ENCODE measurements around the gene RBM19.

RBM19 gene

GRCh38 chr12:113879658-113880057, 86.5 kb downstream of the RBM19 start:
- no peak for DNase-seq (ENCODE audit: low spot score)

- DNase-seq (ENCODE audit: low spot score): no peak
Measured at GRCh38 chr12:113877607-113878006, 88.5 kb downstream of the RBM19 start.

- DNase-seq (ENCODE audit: low spot score): no peak
Measured at GRCh38 chr12:113876160-113876559, 90.0 kb downstream of the RBM19 start.

GRCh38 chr12:113875691-113876090, 90.4 kb downstream of the RBM19 start:
- DNase-seq (ENCODE audit: low spot score): no peak

GRCh38 chr12:113874999-113875561, 91.0 kb downstream of the RBM19 start:
- DNase-seq (ENCODE audit: low spot score): no peak

GRCh38 chr12:113874326-113874725, 91.8 kb downstream of the RBM19 start:
- no peak for DNase-seq (ENCODE audit: low spot score)

- no peak for DNase-seq (ENCODE audit: low spot score)
Measured at GRCh38 chr12:113873740-113874139, 92.4 kb downstream of the RBM19 start.

GRCh38 chr12:113870890-113871289, 95.2 kb downstream of the RBM19 start:
- no peak for DNase-seq (ENCODE audit: low spot score)

GRCh38 chr12:113870035-113870434, 96.1 kb downstream of the RBM19 start:
- no peak for DNase-seq (ENCODE audit: low spot score)

GRCh38 chr12:113868365-113868764, 97.8 kb downstream of the RBM19 start:
- no peak for DNase-seq (ENCODE audit: low spot score)

GRCh38 chr12:113867258-113867657, 98.9 kb downstream of the RBM19 start:
- DNase-seq (ENCODE audit: low spot score): no peak

GRCh38 chr12:113866496-113866895, 99.6 kb downstream of the RBM19 start:
- DNase-seq (ENCODE audit: low spot score): no peak

- no peak for DNase-seq (ENCODE audit: low spot score)
Measured at GRCh38 chr12:113863455-113863845, 102.7 kb downstream of the RBM19 start.

GRCh38 chr12:113862590-113863454, 103.3 kb downstream of the RBM19 start:
- DNase-seq (ENCODE audit: low spot score): no peak

GRCh38 chr12:113861708-113862312, 104.3 kb downstream of the RBM19 start:
- no peak for DNase-seq (ENCODE audit: low spot score)

- no peak for DNase-seq (ENCODE audit: low spot score)
Measured at GRCh38 chr12:113860950-113861349, 105.2 kb downstream of the RBM19 start.

- DNase-seq (ENCODE audit: low spot score): no peak
Measured at GRCh38 chr12:113860059-113860820, 105.9 kb downstream of the RBM19 start.

- DNase-seq (ENCODE audit: low spot score): no peak
Measured at GRCh38 chr12:113858841-113859386, 107.2 kb downstream of the RBM19 start.

- no peak for DNase-seq (ENCODE audit: low spot score)
Measured at GRCh38 chr12:113857371-113857770, 108.8 kb downstream of the RBM19 start.

GRCh38 chr12:113855998-113856397, 110.1 kb downstream of the RBM19 start:
- DNase-seq (ENCODE audit: low spot score): no peak

GRCh38 chr12:113854385-113855142, 111.6 kb downstream of the RBM19 start:
- DNase-seq (ENCODE audit: low spot score): peak; percentile 31

Measured in Ammon's horn (tissue), 1 donor.